Suprapubic skin (tissue), 3 donors: Measurements from ENCODE around the gene PNPLA1.

Source experiments
- CTCF ChIP-seq, 2 donors: fragments of 200-600 bp in 1 of 2; fragments of 450-650 bp in 1 of 2; sonication (generic) in 1 of 2; IDR thresholded peaks; one replicate each; pipeline ENCODE4 v1.5.1; 2016 to 2019; ENCODE audit warnings: antibody characterized with exemption in 2 of 2, mild to moderate bottlenecking in 1 of 2, moderate library complexity in 1 of 2
- EP300 ChIP-seq: sonication (generic); formaldehyde crosslinking; IDR thresholded peaks from one replicate; pipeline ENCODE4 v1.6.1; 2017; ENCODE audit warnings: antibody characterized with exemption
- POLR2A ChIP-seq, 2 donors: fragments of 450-650 bp; IDR thresholded peaks; one replicate each; pipeline ENCODE4 v1.6.1; 2017; ENCODE audit warnings: antibody characterized with exemption in 2 of 2, mild to moderate bottlenecking in 2 of 2, moderate library complexity in 2 of 2

GRCh38 chr6:36324715-36325114, 54.9 kb downstream of the PNPLA1 start:
- TF ChIP-seq CTCF (IDR thresholded peaks at IDR 0.05), result no peak
- TF ChIP-seq EP300, result no peak
- no peak for TF ChIP-seq POLR2A (IDR thresholded peaks at IDR 0.05)
